Caco-2 (cell line): Measurements from ENCODE around the gene ELMOD1. TPM values are rescaled to one million over a fixed set of nuclear protein-coding genes. Genes with fewer than 3 reads are reported as not detected.

Experiments
- BruUV-seq: library from RNA; stranded (reverse); fragments of 400-500 nt; replicated peaks from 2 replicates; lab custom pipeline; 2021; lab: Mats Ljungman, UMichigan
- CTCF ChIA-PET: fragments of 300-600 bp; sonication (Branson Sonifier 250); formaldehyde crosslinking; loops from one replicate; lab custom pipeline; 2022; ENCODE audit warnings: antibody characterized with exemption; lab: Charles Lee
- POLR2A ChIA-PET: fragments of 300-600 bp; sonication (Branson Sonifier 250); formaldehyde crosslinking; loops from one replicate; lab custom pipeline; 2022; ENCODE audit warnings: antibody characterized with exemption; lab: Charles Lee
- DNase-seq, 2 experiments: peaks; one replicate each; pipeline versions ENCODE4 v3.0.0 to v3.0.0-alpha.2; 2020 to 2022
- H3K27me3 ChIP-seq: replicated peaks from 2 replicates; pipeline ENCODE4 v1.6.0; 2011; ENCODE audit warnings: low read length; ENCODE audit not compliant: control insufficient read depth, insufficient read depth
- H3K36me3 ChIP-seq: 2 replicates; pipeline ENCODE4 v1.5.1; 2011; ENCODE audit warnings: low read length; ENCODE audit not compliant: control insufficient read depth, insufficient read depth
- H3K4me1 ChIP-seq: fragments of 250-450 bp; sonication (Bioruptor Pico); 2 replicates; pipeline ENCODE4 v1.5.1; 2020; ENCODE audit warnings: mild to moderate bottlenecking
- H3K4me3 ChIP-seq: 2 replicates; pipeline ENCODE4 v1.5.1; 2011; ENCODE audit warnings: low read depth, mild to moderate bottlenecking, control low read depth, low read length
- H3K9me3 ChIP-seq: fragments of 250-450 bp; sonication (Bioruptor Pico); 2 replicates; pipeline ENCODE4 v1.5.1; 2020; ENCODE audit warnings: mild to moderate bottlenecking, moderate library complexity
- H3K27ac Mint-ChIP-seq: one replicate; pipeline ENCODE4 v1.8.0; 2022; ENCODE audit warnings: mixed read lengths; ENCODE audit not compliant: unreplicated experiment
- H3K27me3 Mint-ChIP-seq: one replicate; pipeline ENCODE4 v1.8.0; 2022; ENCODE audit warnings: mixed read lengths; ENCODE audit not compliant: insufficient read depth, unreplicated experiment
- H3K36me3 Mint-ChIP-seq: one replicate; pipeline ENCODE4 v1.8.0; 2022; ENCODE audit warnings: mild to moderate bottlenecking, mixed read lengths; ENCODE audit not compliant: insufficient read depth, unreplicated experiment
- H3K4me1 Mint-ChIP-seq: one replicate; pipeline ENCODE4 v1.8.0; 2022; ENCODE audit warnings: low read depth, mixed read lengths; ENCODE audit not compliant: unreplicated experiment
- H3K4me3 Mint-ChIP-seq: one replicate; pipeline ENCODE4 v1.8.0; 2022; ENCODE audit warnings: mild to moderate bottlenecking, moderate library complexity, mixed read lengths; ENCODE audit not compliant: unreplicated experiment
- H3K9me3 Mint-ChIP-seq: one replicate; pipeline ENCODE4 v1.8.0; 2022; ENCODE audit warnings: mixed read lengths; ENCODE audit not compliant: unreplicated experiment
- CTCF ChIP-seq, 2 experiments: fragments of 200-600 bp in 1 of 2; IDR thresholded peaks; 1 replicate in 1 of 2; 2 replicates in 1 of 2; pipeline versions ENCODE4 v1.5.1 to v1.8.0; 2011 to 2022; ENCODE audit warnings: antibody characterized with exemption in 1 of 2, control low read depth in 1 of 2, inconsistent platforms in 1 of 2, low read depth in 1 of 2, low read length in 1 of 2, mild to moderate bottlenecking in 1 of 2, moderate library complexity in 1 of 2; ENCODE audit not compliant: insufficient read depth in 1 of 2, severe bottlenecking in 1 of 2, unreplicated experiment in 1 of 2
- intact Hi-C: fragments of 100-400 bp; cut with micrococcal nuclease; formaldehyde crosslinking; loops from one replicate; pipeline ENCODE4 v1.10.0; 2022; ENCODE audit not compliant: unreplicated experiment
- total RNA-seq: library from RNA; stranded (reverse); gene quantifications from 2 replicates; pipeline ENCODE4 v1.2.3, GENCODE V29; 2022

Gene ELMOD1
- total RNA-seq, 1 experiment from 2014 or later: not detected

GRCh38 chr11:107566569-107566968 is 24.4 kb upstream of the ELMOD1 start:
- H3K4me3 ChIP-seq: no peak overlapping the region
- no peak overlapping the region for H3K4me3 Mint-ChIP-seq
- H3K9me3 ChIP-seq: no peaks in the 10 kb centered on the region
- H3K4me1 Mint-ChIP-seq: peaks cover 13% of the 10 kb centered on the region
- H3K27ac Mint-ChIP-seq: no peak overlapping the region
- H3K9me3 Mint-ChIP-seq: no peaks in the 10 kb centered on the region
- no TSS peak for BruUV-seq
- H3K27me3 Mint-ChIP-seq: no peaks in the 10 kb centered on the region
- H3K4me1 ChIP-seq: peaks cover 17% of the 10 kb centered on the region
- ChIA-PET POLR2A (no interaction called here), CTCF (interaction anchor here (0.5 kb wide), 1 partner anchor 370 kb away, joined by 3 read pairs; no protein-coding TSS in a partner anchor)
- no peak for DNase-seq
- H3K27me3 ChIP-seq: peaks cover 1% of the 10 kb centered on the region; the same call in 1 of the 2 replicates
- no peaks in the 10 kb centered on the region for H3K36me3 ChIP-seq
- no peaks in the 10 kb centered on the region for H3K36me3 Mint-ChIP-seq
- intact Hi-C loops: no loop called here
- TF ChIP-seq CTCF (IDR thresholded peaks at IDR 0.05; ENCODE audit: insufficient read depth in 1 of 2, low read depth in 1 of 2, low read length in 1 of 2, severe bottlenecking in 1 of 2, unreplicated experiment in 1 of 2): no peak

GRCh38 chr11:107567739-107568335 is 23.1 kb upstream of the ELMOD1 start:
- H3K4me3 ChIP-seq: no peak overlapping the region
- TF ChIP-seq CTCF (IDR thresholded peaks at IDR 0.05; ENCODE audit: insufficient read depth in 1 of 2, low read depth in 1 of 2, low read length in 1 of 2, severe bottlenecking in 1 of 2, unreplicated experiment in 1 of 2): no peak
- Mint-ChIP-seq H3K4me1 (peaks cover 9% of the 10 kb centered on the region), H3K36me3 (no peaks in the 10 kb centered on the region), H3K27ac (no peak overlapping the region), H3K9me3 (no peaks in the 10 kb centered on the region), H3K4me3 (no peak overlapping the region), H3K27me3 (peaks cover 3% of the 10 kb centered on the region)
- H3K9me3 ChIP-seq: no peaks in the 10 kb centered on the region
- H3K27me3 ChIP-seq: peaks cover 1% of the 10 kb centered on the region; the same call in 1 of the 2 replicates
- no TSS peak for BruUV-seq
- peaks cover 17% of the 10 kb centered on the region for H3K4me1 ChIP-seq
- no peaks in the 10 kb centered on the region for H3K36me3 ChIP-seq
- ChIA-PET CTCF (interaction anchor here (0.6 kb wide), 1 partner anchor 748 kb away, joined by 4 read pairs; no protein-coding TSS in a partner anchor), POLR2A (no interaction called here)
- DNase-seq: no peak
- intact Hi-C loops: no loop called here

- CTCF ChIA-PET: no interaction called here
- no peaks in the 10 kb centered on the region for H3K36me3 Mint-ChIP-seq
Observed at GRCh38 chr11:107570015-107570414, 20.9 kb upstream of the ELMOD1 start.

More at GRCh38 chr11:107570015-107570414, 20.9 kb upstream of the ELMOD1 start:
- H3K27me3 ChIP-seq: peaks cover 1% of the 10 kb centered on the region; the same call in 1 of the 2 replicates
- H3K4me1 Mint-ChIP-seq: no peaks in the 10 kb centered on the region
- POLR2A ChIA-PET: no interaction called here
- no peak overlapping the region for H3K27ac Mint-ChIP-seq
- intact Hi-C loops: no loop called here
- BruUV-seq: no TSS peak
- no peaks in the 10 kb centered on the region for H3K9me3 ChIP-seq
- peaks cover 9% of the 10 kb centered on the region for H3K27me3 Mint-ChIP-seq
- H3K36me3 ChIP-seq: no peaks in the 10 kb centered on the region
- no peak overlapping the region for H3K4me3 Mint-ChIP-seq
- no peak for DNase-seq
- H3K9me3 Mint-ChIP-seq: no peaks in the 10 kb centered on the region
- no peak for TF ChIP-seq CTCF (IDR thresholded peaks at IDR 0.05; ENCODE audit: insufficient read depth in 1 of 2, low read depth in 1 of 2, low read length in 1 of 2, severe bottlenecking in 1 of 2, unreplicated experiment in 1 of 2)
- H3K4me1 ChIP-seq: 0 out of 2 replicates have a peak, but pooled peaks cover 4% of the 10 kb centered on the region
- no peak overlapping the region for H3K4me3 ChIP-seq
